Activated B cell treated with CpG ODN at 0.5 μM for 24 hours (primary cell): ENCODE measurements around the gene FUT8. TPM values are rescaled to one million over a fixed set of nuclear protein-coding genes. Genes with fewer than 3 reads are reported as not detected.

ENCODE experiments used
- ATAC-seq: fragments of 200-7000 bp; cut with Tn5 transposase; one replicate; pipeline ENCODE4 v1.10.0; 2021; ENCODE audit warnings: low read depth, mild to moderate bottlenecking, moderate library complexity
- CTCF ChIA-PET: fragments of 350-600 bp; sonication (Branson Sonifier 250); formaldehyde crosslinking; loops from one replicate; lab custom pipeline; 2021; ENCODE audit warnings: antibody characterized with exemption; lab: Charles Lee
- POLR2A ChIA-PET: fragments of 350-600 bp; sonication (Branson Sonifier 250); formaldehyde crosslinking; loops from one replicate; lab custom pipeline; 2021; ENCODE audit warnings: antibody characterized with exemption; lab: Charles Lee
- DNase-seq: peaks from one replicate; pipeline ENCODE4 v3.0.0; 2022
- H3K27ac Mint-ChIP-seq: one replicate; pipeline ENCODE4 v1.8.0; 2020; ENCODE audit warnings: mixed read lengths
- H3K27me3 Mint-ChIP-seq: one replicate; pipeline ENCODE4 v1.8.0; 2021; ENCODE audit warnings: mixed read lengths
- H3K36me3 Mint-ChIP-seq: one replicate; pipeline ENCODE4 v1.8.0; 2021; ENCODE audit warnings: low read depth, mixed read lengths
- H3K4me1 Mint-ChIP-seq: one replicate; pipeline ENCODE4 v1.8.0; 2021; ENCODE audit warnings: mixed read lengths
- H3K4me3 Mint-ChIP-seq: one replicate; pipeline ENCODE4 v1.8.0; 2020; ENCODE audit warnings: mild to moderate bottlenecking, mixed read lengths
- H3K9me3 Mint-ChIP-seq: one replicate; pipeline ENCODE4 v1.8.0; 2020; ENCODE audit warnings: mixed read lengths
- intact Hi-C: fragments of 100-400 bp; cut with micrococcal nuclease; formaldehyde crosslinking; loops from one replicate; pipeline ENCODE4 v1.15.1; 2024
- total RNA-seq: library from RNA; stranded (reverse); gene quantifications from 2 replicates; pipeline ENCODE4 v1.2.3, GENCODE V29; 2022
- TF ChIP-seq, protein P1 (sequence below): fragments of 200-600 bp; IDR thresholded peaks from one replicate; pipeline ENCODE4 v1.8.0; 2022; ENCODE audit warnings: antibody characterized with exemption, mild to moderate bottlenecking

The FUT8 gene
- total RNA-seq, 1 donor from 2014 or later, result 123 TPM

DNA sequence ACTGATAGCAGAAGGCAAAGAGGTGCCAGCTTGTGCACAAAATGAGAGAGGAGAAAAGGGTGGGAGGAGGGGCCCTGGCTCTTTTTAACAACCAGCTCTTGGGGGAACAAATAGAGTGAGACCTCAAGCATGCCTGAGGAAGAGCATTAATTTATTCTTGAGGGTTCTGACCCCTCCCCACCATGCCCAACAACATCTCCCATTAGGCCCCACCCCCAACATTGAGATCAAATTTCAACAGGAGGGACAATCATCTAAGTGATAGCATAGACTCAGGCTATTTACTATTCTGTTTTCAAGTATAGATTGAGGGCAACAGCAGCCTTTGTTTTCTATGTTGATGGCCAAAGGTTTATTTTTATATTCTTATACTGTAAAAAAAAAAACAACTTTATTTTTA, 59.7 kb downstream of the FUT8 start:
- peaks cover 24% of the 10 kb centered on the region for H3K36me3 Mint-ChIP-seq

DNA sequence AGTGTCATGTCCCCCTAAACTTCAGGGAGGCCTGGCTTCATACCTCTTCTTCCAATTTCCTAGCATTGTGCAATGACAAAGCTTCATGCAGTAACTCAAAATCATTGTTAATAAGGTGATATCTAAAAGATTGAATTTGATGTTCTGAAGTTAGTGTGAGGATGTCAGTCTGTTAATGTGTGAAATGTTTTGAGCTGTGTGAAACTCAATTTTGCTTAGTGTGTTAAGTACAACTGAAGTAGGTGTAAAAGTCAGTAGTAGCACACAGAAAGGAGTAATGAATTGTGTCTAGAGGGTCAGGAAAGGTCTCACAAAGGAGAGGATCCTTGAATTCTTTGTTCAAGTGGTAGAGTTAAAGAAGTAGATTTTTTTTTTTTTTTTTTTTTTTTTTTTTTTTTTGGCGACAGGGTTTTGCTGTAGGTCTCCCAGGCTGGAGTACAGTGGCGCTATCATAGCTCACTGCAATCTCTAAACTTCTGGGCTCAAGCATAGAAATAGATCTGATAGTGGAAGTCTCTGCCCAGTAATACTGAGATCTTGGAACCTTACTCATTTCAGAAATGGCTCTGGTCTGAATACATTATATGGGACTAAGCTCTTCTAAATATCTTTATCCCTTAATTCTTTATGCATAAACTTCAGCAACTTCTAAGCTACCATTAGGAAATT, 63.9 kb downstream of the FUT8 start:
- POLR2A ChIA-PET, result interaction anchor here (0.6 to 1.1 kb wide), 4 partner anchors 10 to 111 kb away, joined by 3 read pairs; no protein-coding TSS in a partner anchor
- peaks cover 69% of the 10 kb centered on the region for H3K4me1 Mint-ChIP-seq
- H3K27me3 Mint-ChIP-seq, result no peaks in the 10 kb centered on the region
- intact Hi-C loops, result loop anchor here (2.0 to 5.0 kb wide), 2 partner anchors 16 to 36 kb away; no protein-coding TSS in a partner anchor
- DNase-seq, result no peak
- peak; percentile 62 for ATAC-seq
- H3K27ac Mint-ChIP-seq, result no peak overlapping the region
- TF ChIP-seq, protein P1, sequence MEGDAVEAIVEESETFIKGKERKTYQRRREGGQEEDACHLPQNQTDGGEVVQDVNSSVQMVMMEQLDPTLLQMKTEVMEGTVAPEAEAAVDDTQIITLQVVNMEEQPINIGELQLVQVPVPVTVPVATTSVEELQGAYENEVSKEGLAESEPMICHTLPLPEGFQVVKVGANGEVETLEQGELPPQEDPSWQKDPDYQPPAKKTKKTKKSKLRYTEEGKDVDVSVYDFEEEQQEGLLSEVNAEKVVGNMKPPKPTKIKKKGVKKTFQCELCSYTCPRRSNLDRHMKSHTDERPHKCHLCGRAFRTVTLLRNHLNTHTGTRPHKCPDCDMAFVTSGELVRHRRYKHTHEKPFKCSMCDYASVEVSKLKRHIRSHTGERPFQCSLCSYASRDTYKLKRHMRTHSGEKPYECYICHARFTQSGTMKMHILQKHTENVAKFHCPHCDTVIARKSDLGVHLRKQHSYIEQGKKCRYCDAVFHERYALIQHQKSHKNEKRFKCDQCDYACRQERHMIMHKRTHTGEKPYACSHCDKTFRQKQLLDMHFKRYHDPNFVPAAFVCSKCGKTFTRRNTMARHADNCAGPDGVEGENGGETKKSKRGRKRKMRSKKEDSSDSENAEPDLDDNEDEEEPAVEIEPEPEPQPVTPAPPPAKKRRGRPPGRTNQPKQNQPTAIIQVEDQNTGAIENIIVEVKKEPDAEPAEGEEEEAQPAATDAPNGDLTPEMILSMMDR, result no peak
- H3K36me3 Mint-ChIP-seq, result peaks cover 27% of the 10 kb centered on the region
- no peaks in the 10 kb centered on the region for H3K9me3 Mint-ChIP-seq
- CTCF ChIA-PET, result no interaction called here
- no peak overlapping the region for H3K4me3 Mint-ChIP-seq

More for the DNA sequence above, 59.7 kb downstream of the FUT8 start:
- Mint-ChIP-seq H3K4me1 (peaks cover 62% of the 10 kb centered on the region), H3K27ac (no peak overlapping the region), H3K4me3 (no peak overlapping the region), H3K9me3 (no peaks in the 10 kb centered on the region), H3K27me3 (no peaks in the 10 kb centered on the region)
- TF ChIP-seq, protein P1, result no peak
- POLR2A ChIA-PET, result interaction anchor here (0.5 kb wide), 1 partner anchor 39 kb away, joined by 5 read pairs; no protein-coding TSS in a partner anchor
- no peak for ATAC-seq
- no peak for DNase-seq
- CTCF ChIA-PET, result no interaction called here
- intact Hi-C loops, result loop anchor here (5.0 kb wide), 1 partner anchor 40 kb away; no protein-coding TSS in a partner anchor

DNA sequence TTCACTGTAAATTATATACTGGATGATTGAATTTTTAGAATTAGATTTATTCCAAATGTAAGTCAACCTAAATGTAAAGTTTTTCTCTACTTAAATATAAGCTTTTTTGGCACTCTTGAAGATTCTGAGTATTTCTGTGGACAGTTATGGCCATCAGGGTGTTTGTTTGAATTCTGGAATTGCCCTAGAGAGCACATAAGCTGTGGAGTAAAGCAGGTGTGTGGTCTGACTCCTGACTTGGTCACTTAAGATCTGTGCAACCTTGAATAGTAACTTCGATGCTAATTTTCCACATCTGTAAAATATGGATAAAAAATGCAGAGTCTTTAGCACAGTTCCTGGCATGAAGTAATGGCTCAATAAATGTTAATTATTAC, 64.4 kb downstream of the FUT8 start:
- ATAC-seq, result no peak
- intact Hi-C loops, result loop anchor here (2.0 to 5.0 kb wide), 2 partner anchors 16 to 35 kb away; no protein-coding TSS in a partner anchor
- Mint-ChIP-seq H3K4me1 (peaks cover 69% of the 10 kb centered on the region), H3K4me3 (no peak overlapping the region), H3K36me3 (peaks cover 27% of the 10 kb centered on the region), H3K27ac (no peak overlapping the region), H3K27me3 (no peaks in the 10 kb centered on the region), H3K9me3 (no peaks in the 10 kb centered on the region)
- TF ChIP-seq, protein P1, result no peak
- ChIA-PET CTCF (no interaction called here), POLR2A (interaction anchor here (0.6 to 1.1 kb wide), 4 partner anchors 9 to 112 kb away, joined by 3 read pairs; no protein-coding TSS in a partner anchor)
- DNase-seq, result no peak

DNA sequence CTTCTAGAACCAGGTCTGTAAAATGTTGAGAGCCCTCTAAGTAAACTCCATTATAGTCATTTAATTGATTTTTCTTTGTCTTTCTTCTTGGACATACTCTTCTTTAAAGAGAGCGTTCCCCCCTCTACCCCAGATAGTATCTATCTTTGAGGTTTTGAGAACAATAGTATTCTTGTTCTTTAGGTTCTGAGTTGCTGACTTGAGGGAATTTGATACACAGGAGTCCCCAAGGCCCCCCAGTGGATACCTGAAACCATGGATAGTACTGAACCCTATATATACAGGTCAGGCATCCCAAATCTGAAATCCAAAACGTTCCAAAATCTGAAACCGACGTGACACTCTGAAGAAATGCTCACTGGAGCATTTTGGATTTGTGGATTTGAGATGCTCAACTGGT, 65.5 kb downstream of the FUT8 start:
- ATAC-seq (no peak), DNase-seq (no peak)
- ChIA-PET CTCF (no interaction called here), POLR2A (no interaction called here)
- H3K9me3 Mint-ChIP-seq, result no peaks in the 10 kb centered on the region
- no peak overlapping the region for H3K4me3 Mint-ChIP-seq
- H3K36me3 Mint-ChIP-seq, result peaks cover 28% of the 10 kb centered on the region
- peaks cover 77% of the 10 kb centered on the region for H3K4me1 Mint-ChIP-seq
- no peak overlapping the region for H3K27ac Mint-ChIP-seq
- no peaks in the 10 kb centered on the region for H3K27me3 Mint-ChIP-seq
- TF ChIP-seq, protein P1, result no peak
- intact Hi-C loops, result loop anchor here (5.0 kb wide), 1 partner anchor 34 kb away; no protein-coding TSS in a partner anchor

DNA sequence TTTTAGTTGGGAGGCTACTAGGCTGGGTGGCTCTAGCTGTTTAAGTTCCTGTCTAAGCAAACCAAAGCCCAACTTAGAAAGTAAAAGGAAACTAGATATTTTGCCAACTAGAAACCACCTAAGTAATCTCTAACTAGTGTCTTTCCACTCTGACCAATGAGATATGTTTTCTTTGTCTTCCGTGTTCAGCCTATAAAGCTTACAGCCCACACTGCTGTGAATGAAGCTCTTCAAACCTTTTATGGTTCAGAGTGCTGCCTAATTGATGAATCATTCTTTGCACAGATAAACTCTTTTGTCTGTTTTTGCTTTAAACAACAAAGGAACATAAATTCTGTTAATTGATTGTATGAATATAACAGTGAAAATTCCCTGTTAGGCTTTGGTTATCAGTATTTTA, 66.1 kb downstream of the FUT8 start:
- Mint-ChIP-seq H3K4me3 (no peak overlapping the region), H3K36me3 (peaks cover 32% of the 10 kb centered on the region), H3K9me3 (no peaks in the 10 kb centered on the region), H3K27ac (no peak overlapping the region), H3K27me3 (no peaks in the 10 kb centered on the region), H3K4me1 (peaks cover 80% of the 10 kb centered on the region)
- TF ChIP-seq, protein P1, result no peak
- peak; percentile 38 for ATAC-seq
- DNase-seq, result no peak
- intact Hi-C loops, result loop anchor here (5.0 kb wide), 1 partner anchor 34 kb away; no protein-coding TSS in a partner anchor
- ChIA-PET POLR2A (interaction anchor here (0.5 kb wide), 1 partner anchor 21 kb away, joined by 3 read pairs; no protein-coding TSS in a partner anchor), CTCF (no interaction called here)
